Amygdala (tissue), 56 donors: ENCODE data around the gene AP2A1.

ENCODE experiments used
- DNase-seq, 56 donors: peaks; one replicate each; lab custom pipeline; 2025; lab: John Stamatoyannopoulos, UW

The AP2A1 gene

GRCh38 chr19:49851456-49852259, 84.9 kb downstream of the AP2A1 start:
- DNase-seq: peak in 16 of 56 donors; percentile 16 to 81 (median 33)

DNA sequence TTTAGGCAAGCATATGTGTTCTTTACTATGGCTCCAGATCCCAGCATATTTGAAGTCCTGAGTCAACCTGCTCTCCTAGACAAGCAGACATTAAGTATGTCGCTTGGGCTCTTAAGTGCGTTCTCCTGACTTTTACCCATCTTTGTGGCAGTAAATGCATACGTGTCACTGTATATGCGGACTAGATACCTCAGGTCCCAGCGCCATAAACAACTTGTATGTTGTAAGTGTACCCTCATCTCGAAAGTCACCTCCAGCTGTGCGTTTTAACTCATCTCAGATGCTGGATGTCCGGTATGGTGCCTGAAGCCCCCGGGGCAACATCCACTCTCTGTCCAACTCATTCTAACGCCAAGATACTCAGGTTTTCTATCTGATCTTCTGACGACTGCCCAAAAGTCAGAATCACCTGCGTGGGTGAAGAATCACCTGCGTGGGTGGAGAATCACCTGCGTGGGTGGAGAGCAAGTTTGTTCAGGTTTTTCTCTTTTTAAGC, 85.9 kb downstream of the AP2A1 start:
- no peak for DNase-seq

GRCh38 chr19:49853852-49854377, 87.1 kb downstream of the AP2A1 start:
- DNase-seq: no peak

DNA sequence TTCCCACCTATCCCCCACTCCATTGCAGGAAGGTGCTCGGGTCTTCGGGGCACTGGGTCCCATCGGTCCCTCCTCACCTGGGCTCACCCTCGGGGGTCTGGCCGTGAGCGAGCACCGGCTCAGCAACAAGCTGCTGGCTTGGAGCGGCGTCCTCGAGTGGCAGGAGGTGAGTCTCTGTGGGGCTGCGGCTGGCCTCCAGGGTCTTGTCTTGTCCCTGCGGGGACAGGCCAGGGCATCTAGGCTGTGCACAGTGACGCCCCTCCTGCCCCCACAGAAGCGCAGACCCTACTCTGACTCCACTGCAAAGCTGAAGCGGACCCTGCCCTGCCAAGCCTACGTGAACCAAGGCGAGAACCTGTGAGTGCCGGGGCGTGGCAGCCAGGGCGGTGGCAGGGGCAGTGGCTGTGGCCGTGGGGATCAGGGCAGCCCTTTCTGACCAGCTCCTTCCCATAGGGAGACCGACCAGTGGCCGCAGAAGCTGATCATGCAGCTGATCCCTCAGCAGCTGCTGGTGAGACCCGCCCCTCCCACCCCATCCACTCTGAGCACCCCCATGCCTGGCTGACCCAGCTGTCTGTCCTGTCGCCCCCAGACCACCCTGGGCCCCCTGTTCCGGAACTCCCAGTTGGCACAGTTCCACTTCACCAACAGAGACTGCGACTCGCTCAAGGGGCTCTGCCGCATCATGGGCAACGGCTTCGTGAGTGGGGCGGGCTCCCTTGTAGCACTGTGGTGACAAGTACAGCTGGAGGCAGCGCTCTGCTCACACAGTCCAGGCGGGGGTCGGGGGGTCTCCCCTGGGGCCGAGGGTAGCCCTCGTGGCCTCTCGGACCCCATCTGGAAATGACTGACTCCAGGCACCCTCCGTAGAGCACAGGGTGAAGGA, 87.8 kb downstream of the AP2A1 start:
- no peak for DNase-seq

- no peak for DNase-seq
Observed at GRCh38 chr19:49855277-49855675, 88.5 kb downstream of the AP2A1 start.

- DNase-seq: no peak
Observed at GRCh38 chr19:49855676-49856573, 89.1 kb downstream of the AP2A1 start.

- DNase-seq: no peak
Observed at GRCh38 chr19:49856574-49857021, 89.8 kb downstream of the AP2A1 start.
